Smooth muscle cell (in vitro differentiated cells): ENCODE results near the gene ARHGAP15. TPM values are rescaled to one million over a fixed set of nuclear protein-coding genes. Genes with fewer than 3 reads are reported as not detected.

Source experiments
- DNase-seq: peaks from one replicate; lab custom pipeline; 2025; ENCODE audit not compliant: unreplicated experiment; lab: John Stamatoyannopoulos, UW
- H2AFZ ChIP-seq: fragments of 200-600 bp; sonication (generic); 2 replicates; pipeline ENCODE4 v1.6.0; 2016; ENCODE audit warnings: antibody characterized with exemption, low read depth, mild to moderate bottlenecking
- H3F3A ChIP-seq: fragments of 200-600 bp; sonication (generic); 2 replicates; pipeline ENCODE4 v1.6.0; 2017; ENCODE audit warnings: antibody characterized with exemption, low read depth
- H3K27ac ChIP-seq: fragments of 200-600 bp; sonication (generic); 2 replicates; pipeline ENCODE4 v1.5.1; 2016; ENCODE audit warnings: low read depth, mild to moderate bottlenecking
- H3K27me3 ChIP-seq: fragments of 200-600 bp; sonication (generic); 2 replicates; pipeline ENCODE4 v1.6.1; 2016; ENCODE audit warnings: low read depth, mild to moderate bottlenecking
- H3K36me3 ChIP-seq: fragments of 200-600 bp; sonication (generic); 2 replicates; pipeline ENCODE4 v1.5.1; 2016; ENCODE audit warnings: low read depth
- H3K4me1 ChIP-seq: fragments of 200-600 bp; sonication (generic); 2 replicates; pipeline ENCODE4 v1.5.1; 2016; ENCODE audit warnings: low read depth
- H3K4me2 ChIP-seq: fragments of 200-600 bp; sonication (generic); 2 replicates; pipeline ENCODE4 v1.6.0; 2016; ENCODE audit warnings: mild to moderate bottlenecking
- H3K4me3 ChIP-seq: fragments of 200-600 bp; sonication (generic); 2 replicates; pipeline ENCODE4 v1.5.1; 2016; ENCODE audit warnings: mild to moderate bottlenecking
- H3K79me2 ChIP-seq: fragments of 200-600 bp; sonication (generic); 2 replicates; pipeline ENCODE4 v1.6.0; 2016; ENCODE audit warnings: low read depth, mild to moderate bottlenecking
- H3K9ac ChIP-seq: fragments of 200-600 bp; sonication (generic); 2 replicates; pipeline ENCODE4 v1.6.0; 2016; ENCODE audit warnings: low read depth
- H3K9me3 ChIP-seq: fragments of 200-600 bp; sonication (generic); replicated peaks from 2 replicates; pipeline ENCODE4 v1.5.1; 2016; ENCODE audit warnings: low read depth
- H4K20me1 ChIP-seq: fragments of 200-600 bp; sonication (generic); 2 replicates; pipeline ENCODE4 v1.6.0; 2016; ENCODE audit warnings: low read depth
- CTCF ChIP-seq: fragments of 200-600 bp; sonication (generic); IDR thresholded peaks from 2 replicates; pipeline ENCODE4 v1.5.1; 2017; ENCODE audit warnings: borderline replicate concordance, mild to moderate bottlenecking, antibody characterized with exemption; ENCODE audit not compliant: insufficient read depth, poor library complexity, severe bottlenecking
- WGBS: methylation state at CpG from one replicate; pipeline ENCODE4 v1.1.7; 2016; ENCODE audit warnings: low lambda C conversion rate; 5-methylcytosine and 5-hydroxymethylcytosine counted together
- polyA plus RNA-seq: library from polyadenylated mRNA; unstranded; fragments of >200 nt; fragmentation: Nextera tagmentation; extraction: Ambion mirVana; gene quantifications from 2 replicates; pipeline ENCODE4 v1.2.1, GENCODE V29; 2016
- total RNA-seq: library from RNA; depleted of rRNA; stranded (reverse); fragments of >200 nt; gene quantifications from 2 replicates; pipeline ENCODE4 v1.2.3, GENCODE V29; 2014

The ARHGAP15 gene
- total and polyA plus RNA-seq, 2 experiments from 2014 or later = not detected

DNA sequence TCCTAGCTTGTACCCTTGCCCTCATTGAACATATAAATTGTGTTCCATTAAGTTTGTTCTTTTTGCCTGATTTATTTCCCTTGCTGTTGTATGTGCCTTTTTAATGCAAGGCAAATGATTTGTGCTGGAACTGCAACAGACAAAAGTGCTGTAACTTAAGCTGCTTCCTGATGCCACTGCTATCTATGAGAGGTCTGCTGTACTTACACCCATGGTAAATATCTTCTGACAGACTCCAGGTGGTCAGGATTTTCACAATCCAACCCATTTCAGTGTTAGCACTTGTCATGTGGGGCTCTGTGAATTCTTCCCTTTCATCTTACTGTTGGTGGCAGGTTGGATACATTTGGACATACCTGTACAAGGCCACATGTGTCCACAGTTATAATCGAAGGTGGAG is 63.5 kb downstream of the ARHGAP15 start:
- Histone ChIP-seq H3K27me3 (peaks cover 13% of the 10 kb centered on the region), H3K36me3 (no peaks in the 10 kb centered on the region), H3K9ac (no peak overlapping the region), H4K20me1 (no peaks in the 10 kb centered on the region), H2AFZ (no peak overlapping the region), H3K9me3 (no peaks in the 10 kb centered on the region), H3K4me2 (no peak overlapping the region), H3K4me1 (no peaks in the 10 kb centered on the region), H3K79me2 (no peaks in the 10 kb centered on the region), H3K27ac (no peak overlapping the region), H3F3A (no peaks in the 10 kb centered on the region), H3K4me3 (no peak overlapping the region)
- TF ChIP-seq CTCF = no peak
- DNase-seq = no peak
- 96% methylated on average over 1 of the region's 1 CpG for WGBS

DNA sequence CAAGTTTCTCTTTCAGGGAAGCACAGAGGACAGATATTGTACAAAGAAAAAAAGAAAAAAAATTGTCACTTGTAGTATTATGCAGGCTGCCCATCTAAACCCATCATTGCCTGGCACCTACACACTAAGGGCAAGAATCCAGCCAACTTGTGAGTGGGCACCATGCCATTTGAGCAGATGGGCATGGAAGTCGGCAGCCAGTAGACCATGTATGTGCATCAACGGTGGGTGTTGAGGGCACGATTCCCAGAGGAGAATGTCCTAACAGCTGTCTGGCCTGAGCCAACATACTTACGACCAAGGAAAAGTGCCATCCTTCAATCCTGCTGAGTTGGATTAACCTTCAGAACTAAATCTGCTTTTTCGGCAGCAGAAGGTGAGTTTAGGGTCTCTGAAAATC is 63.9 kb downstream of the ARHGAP15 start:
- Histone ChIP-seq H3K27me3 (peaks cover 13% of the 10 kb centered on the region), H4K20me1 (no peaks in the 10 kb centered on the region), H3F3A (no peaks in the 10 kb centered on the region), H3K27ac (no peak overlapping the region), H2AFZ (no peak overlapping the region), H3K4me2 (no peak overlapping the region), H3K4me1 (no peaks in the 10 kb centered on the region), H3K36me3 (no peaks in the 10 kb centered on the region), H3K79me2 (no peaks in the 10 kb centered on the region), H3K9me3 (no peaks in the 10 kb centered on the region), H3K9ac (no peak overlapping the region), H3K4me3 (no peak overlapping the region)
- no peak for DNase-seq
- WGBS = 94% methylated on average over 5 of the region's 5 CpGs
- no peak for TF ChIP-seq CTCF

DNA sequence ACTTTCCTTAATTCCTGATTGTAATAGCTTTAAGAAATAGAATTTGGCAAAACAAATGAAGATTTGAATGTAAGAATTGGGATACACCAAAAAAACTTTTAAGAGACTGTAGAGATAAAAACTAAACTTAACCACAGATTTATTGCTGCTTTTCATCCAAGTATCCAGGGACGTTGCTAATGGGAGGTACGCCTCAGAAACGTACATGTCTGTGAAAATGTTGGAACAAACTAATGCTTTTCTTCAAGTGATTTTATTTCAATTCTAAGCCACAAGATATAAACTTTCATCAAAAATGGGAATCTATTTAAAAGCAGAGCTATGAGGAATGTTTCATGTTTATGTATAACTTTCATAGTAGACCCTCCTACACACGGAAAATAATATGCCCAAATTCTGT is 66.3 kb downstream of the ARHGAP15 start:
- Histone ChIP-seq H3K9me3 (no peaks in the 10 kb centered on the region), H3K4me1 (no peaks in the 10 kb centered on the region), H3K4me3 (no peak overlapping the region), H4K20me1 (no peaks in the 10 kb centered on the region), H3K27ac (no peak overlapping the region), H3K9ac (no peak overlapping the region), H3K36me3 (no peaks in the 10 kb centered on the region), H3K27me3 (peaks cover 13% of the 10 kb centered on the region), H2AFZ (no peak overlapping the region), H3K4me2 (no peak overlapping the region), H3K79me2 (no peaks in the 10 kb centered on the region), H3F3A (no peaks in the 10 kb centered on the region)
- WGBS = 86% methylated on average over 4 of the region's 4 CpGs
- TF ChIP-seq CTCF = no peak
- no peak for DNase-seq

GRCh38 chr2:143204062-143204461 is 74.8 kb downstream of the ARHGAP15 start:
- H3K9ac ChIP-seq = no peak overlapping the region
- H3K27ac ChIP-seq = no peak overlapping the region
- H3F3A ChIP-seq = no peaks in the 10 kb centered on the region
- H4K20me1 ChIP-seq = no peaks in the 10 kb centered on the region
- no peak overlapping the region for H3K4me3 ChIP-seq
- no peaks in the 10 kb centered on the region for H3K27me3 ChIP-seq
- DNase-seq = no peak
- no peaks in the 10 kb centered on the region for H3K4me1 ChIP-seq
- WGBS = 90% methylated on average over 4 of the region's 4 CpGs
- H3K9me3 ChIP-seq = no peaks in the 10 kb centered on the region
- H2AFZ ChIP-seq = no peak overlapping the region
- no peak overlapping the region for H3K4me2 ChIP-seq
- no peak for TF ChIP-seq CTCF
- H3K79me2 ChIP-seq = no peaks in the 10 kb centered on the region
- H3K36me3 ChIP-seq = no peaks in the 10 kb centered on the region
